Right renal cortex interstitium (tissue), 3 donors: ENCODE results near the gene DOK4. TPM values are rescaled to one million over a fixed set of nuclear protein-coding genes. Genes with fewer than 3 reads are reported as not detected.
"Not testable (repeated sequence)": the region's sequence is repeated elsewhere in the genome, so short reads cannot be mapped to it uniquely, and the experiment has no call there.

Experiments used
- DNase-seq, 3 donors: peaks; one replicate each; pipeline ENCODE4 v3.0.0-alpha.2; 2013; ENCODE audit warnings: low read depth in 3 of 3, low spot score in 2 of 3
- polyA plus RNA-seq, 3 donors: library from polyadenylated mRNA; unstranded; fragments of 120-200 nt; gene quantifications; one replicate each; pipeline ENCODE4 v1.2.1, GENCODE V29; 2013; ENCODE audit not compliant: insufficient read length in 3 of 3

The DOK4 gene
- polyA plus RNA-seq, 3 donors, result 27.4 to 35.1 (median 32.3) TPM

- no peak for DNase-seq
These were observed 17.7 kb upstream of the DOK4 start for GRCh38 chr16:57504001-57504400.

GRCh38 chr16:57503366-57503765 is 17.1 kb upstream of the DOK4 start:
- DNase-seq, result no peak

GRCh38 chr16:57502048-57502775 is 15.9 kb upstream of the DOK4 start:
- no peak for DNase-seq

GRCh38 chr16:57501492-57501891 is 15.2 kb upstream of the DOK4 start:
- DNase-seq, result no peak

DNA sequence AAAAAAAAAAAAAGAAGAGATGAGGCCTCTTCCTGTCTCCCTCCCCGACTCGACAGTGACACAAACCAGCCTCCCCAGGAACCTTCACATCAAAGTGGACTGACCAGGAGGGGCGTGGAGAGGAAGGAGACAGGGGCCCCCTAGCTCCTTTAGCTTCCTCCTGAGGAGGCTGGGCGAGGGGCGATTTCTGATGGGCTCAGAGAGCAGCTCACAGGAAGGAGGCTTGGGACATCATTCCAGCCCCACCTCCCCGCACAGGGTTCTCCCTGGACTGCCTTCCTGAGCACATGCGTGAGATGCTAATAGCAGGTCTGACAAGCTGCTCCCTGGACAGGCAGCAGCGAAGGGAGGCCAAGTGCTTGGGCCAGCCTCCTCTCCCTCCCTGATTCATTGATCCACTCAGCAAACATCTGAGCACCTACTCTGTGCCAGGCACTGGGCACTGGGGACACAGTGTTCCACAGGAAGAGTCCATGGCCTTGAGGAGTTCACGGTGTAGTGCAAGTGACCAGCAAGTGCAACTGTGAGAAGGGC is 14.4 kb upstream of the DOK4 start:
- DNase-seq, result no peak

GRCh38 chr16:57499941-57500340 is 13.6 kb upstream of the DOK4 start:
- DNase-seq, result not testable (repeated sequence)

GRCh38 chr16:57498031-57498430 is 11.7 kb upstream of the DOK4 start:
- no peak for DNase-seq

DNA sequence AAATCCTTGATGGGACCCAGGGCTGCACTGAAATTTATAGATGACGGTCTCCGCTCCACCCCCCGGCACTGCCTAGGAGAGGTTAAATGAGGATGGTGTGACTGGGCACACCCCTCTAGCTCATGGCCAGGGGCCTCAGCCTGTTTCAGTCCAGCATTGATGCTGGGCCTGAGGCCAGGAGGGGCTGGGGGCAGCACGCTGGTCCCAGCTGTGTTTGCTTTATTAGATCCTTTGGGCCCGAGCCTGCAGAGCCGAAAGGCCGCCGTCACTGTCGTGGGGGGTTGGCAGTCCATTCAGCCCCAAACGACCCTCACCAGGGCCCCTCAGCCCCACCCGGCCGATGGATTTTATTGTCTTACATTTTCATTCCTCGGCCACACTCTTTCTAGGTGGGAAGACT is 10.8 kb upstream of the DOK4 start:
- DNase-seq, result no peak

- DNase-seq, result no peak
These were observed 7.5 kb upstream of the DOK4 start for GRCh38 chr16:57493767-57494166.

DNA sequence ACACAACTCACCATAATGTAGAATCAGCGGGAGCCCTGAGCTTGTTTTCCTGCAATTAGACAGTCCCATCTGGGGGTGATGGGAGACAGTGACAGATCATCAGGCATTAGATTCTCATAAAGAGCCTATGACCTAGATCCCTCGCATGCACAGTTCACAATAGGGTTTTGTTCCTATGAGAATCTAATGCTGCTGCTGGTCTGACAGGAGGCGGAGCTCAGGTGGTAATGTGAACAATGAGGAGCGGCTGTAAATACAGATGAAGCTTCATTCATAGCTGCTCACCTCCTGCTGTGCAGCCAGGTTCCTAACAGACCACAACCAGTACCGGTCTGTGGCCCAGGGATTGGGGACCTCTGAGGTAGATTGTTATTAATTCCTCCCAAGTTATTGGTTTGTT is 2.9 kb upstream of the DOK4 start:
- DNase-seq, result no peak

GRCh38 chr16:57486858-57487834 is 853 bp upstream of the DOK4 start:
- no peak for DNase-seq

GRCh38 chr16:57485091-57485915 is 990 bp downstream of the DOK4 start:
- DNase-seq, result no peak

DNA sequence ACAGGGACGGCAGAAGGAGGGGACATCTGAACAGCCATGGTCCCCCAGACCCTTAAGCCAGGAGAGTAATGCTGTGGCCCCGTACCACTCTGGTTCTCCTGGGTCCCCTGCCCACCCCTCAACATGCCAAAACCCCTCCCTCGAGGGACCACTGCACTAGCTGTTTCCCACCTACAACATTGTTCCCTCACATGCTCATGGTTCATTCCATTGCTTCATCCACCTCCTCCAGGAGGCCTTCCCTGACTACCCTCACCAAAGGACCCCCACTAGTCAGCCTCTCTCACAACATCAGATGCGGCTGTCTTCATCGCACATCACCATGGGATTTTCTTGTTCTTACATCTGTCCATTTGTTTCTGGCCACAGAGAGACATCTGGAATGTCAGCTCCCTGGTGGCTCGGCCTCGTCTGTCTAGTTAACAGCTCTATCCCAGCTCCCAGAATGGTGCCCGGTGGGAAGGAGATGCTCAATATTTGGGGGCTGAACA is 1.7 kb downstream of the DOK4 start:
- DNase-seq, result no peak

DNA sequence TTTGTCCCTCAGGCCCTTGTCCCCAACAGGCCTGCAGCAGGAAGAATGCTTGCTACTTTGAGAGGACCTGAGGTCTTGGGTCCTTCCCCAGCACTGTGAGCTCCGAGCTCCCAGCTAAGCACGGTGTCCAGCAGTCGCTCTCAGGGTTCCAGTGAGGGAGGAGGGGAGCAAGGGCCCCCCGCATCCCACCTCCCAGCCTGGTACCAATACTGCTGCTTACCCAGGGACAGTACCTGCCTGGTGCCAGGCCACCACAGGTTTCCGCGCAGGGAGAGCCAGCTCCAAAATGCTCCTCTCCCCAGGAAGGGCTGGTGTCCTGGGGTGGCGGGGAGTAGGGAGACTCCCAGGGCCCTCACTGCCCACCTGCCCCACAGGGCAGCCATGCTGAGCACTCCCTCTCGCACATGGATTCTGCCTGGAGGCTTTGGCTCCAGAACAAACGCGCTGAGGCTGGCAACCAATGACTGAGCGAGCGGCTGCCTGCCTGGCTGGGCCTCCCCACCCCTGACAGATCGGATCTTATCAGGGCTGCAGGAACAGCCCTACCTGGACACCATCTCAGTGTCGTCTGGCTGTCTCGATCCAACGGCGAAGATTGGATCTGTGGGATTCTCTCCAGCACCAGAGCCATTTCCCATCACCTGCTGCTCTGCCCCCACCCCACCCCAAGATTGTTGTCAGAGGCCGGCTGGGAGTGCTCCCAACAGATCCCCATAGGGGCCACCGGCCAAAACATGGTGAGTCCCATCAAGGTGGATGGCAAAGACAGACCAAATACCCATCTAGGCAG is 2.4 kb downstream of the DOK4 start:
- DNase-seq, result no peak

DNA sequence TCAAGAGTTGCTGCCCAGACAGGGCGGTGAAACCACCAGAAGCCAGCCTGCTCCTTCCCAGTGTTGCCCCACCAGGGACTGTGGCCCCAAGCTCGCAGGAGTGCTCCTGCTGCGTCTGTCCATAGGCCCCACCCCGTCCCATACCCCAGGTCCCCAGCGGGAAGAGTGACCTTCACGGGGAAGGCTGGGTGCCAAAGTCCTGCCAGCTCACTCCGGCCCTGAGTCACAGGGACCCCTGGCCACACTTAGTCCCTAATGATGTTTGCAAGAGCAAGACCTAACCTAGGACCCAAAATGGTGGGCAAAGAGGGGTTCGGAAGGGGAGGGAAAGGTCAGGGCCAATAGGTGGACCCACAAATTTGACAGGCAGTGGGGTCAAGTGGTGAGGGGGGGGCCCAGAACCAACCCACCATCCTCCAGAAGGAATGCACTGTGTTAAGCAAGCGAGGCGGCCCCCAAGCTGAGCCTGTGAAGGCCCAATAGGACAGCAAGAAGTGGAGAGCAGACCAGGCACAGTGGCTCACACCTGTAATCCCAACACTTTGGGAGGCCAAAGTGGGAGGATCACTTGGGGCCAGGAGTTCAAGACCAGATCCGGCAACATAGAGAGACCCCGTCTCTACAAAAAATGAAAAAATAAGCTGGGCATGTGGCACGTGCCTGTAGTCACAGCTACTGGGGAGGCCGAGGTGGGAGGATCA is 3.3 kb downstream of the DOK4 start:
- DNase-seq, result no peak

GRCh38 chr16:57481421-57481820 is 4.9 kb downstream of the DOK4 start:
- no peak for DNase-seq

GRCh38 chr16:57480754-57481230 is 5.5 kb downstream of the DOK4 start:
- no peak for DNase-seq

DNA sequence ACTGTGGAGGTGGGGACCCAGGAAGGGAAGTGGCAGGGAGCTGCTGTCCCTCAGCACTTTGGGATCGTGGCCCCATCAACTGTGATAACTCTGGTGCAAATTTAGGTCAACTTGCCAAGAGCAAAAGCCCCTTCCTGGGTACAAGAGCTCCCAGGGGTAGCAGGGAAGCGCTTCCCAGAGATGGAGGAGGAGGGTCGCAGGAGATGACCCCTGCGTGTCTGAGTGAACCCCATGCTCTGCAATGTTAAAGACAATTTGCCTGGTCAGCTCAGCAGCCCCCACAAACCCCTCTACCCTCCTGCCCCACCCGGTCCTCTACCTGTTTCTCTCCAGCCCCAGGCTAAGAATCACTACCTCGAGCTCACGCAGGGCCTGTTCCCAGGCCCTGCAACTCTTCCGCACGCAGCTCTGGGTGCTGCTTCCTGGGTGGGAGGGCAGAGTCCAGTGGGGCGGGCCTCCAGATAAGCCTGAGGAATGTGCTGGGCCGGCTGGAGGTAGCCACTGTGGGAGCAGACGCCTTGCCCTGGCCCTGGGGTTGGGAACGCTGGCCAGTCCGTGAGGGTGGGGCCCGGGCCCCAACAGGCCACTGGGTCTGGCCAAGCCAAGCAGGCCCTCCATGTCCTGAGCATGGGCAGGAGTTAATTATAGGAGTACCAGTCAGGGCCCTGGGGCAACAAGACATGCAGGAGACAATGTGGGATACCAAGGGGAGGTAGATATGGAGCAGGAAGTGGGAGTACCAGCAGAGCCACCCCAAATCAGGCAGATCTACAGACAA is 6.1 kb downstream of the DOK4 start:
- DNase-seq, result no peak
